SK-N-MC (cell line): Measurements from ENCODE around the gene CRAMP1.

Source experiments
- DNase-seq: peaks from one replicate; pipeline ENCODE4 v3.0.0-alpha.2; 2011; ENCODE audit warnings: low read depth, low spot score
- H3K27ac ChIP-seq: fragments of 200-600 bp; sonication (generic); 2 replicates; pipeline ENCODE4 v1.5.1; 2016; ENCODE audit warnings: mixed run types
- H3K36me3 ChIP-seq: fragments of 200-600 bp; sonication (generic); 2 replicates; pipeline ENCODE4 v1.6.1; 2017; ENCODE audit warnings: antibody characterized with exemption, low read length, mixed read lengths; ENCODE audit not compliant: insufficient read depth
- H3K4me3 ChIP-seq: fragments of 200-600 bp; sonication (generic); 2 replicates; pipeline ENCODE4 v1.5.1; 2016
- H3K9ac ChIP-seq: fragments of 200-600 bp; sonication (generic); 2 replicates; pipeline ENCODE4 v1.8.0; 2017; ENCODE audit warnings: mixed run types, mixed read lengths; ENCODE audit not compliant: insufficient read length
- H3K9me3 ChIP-seq: fragments of 200-600 bp; sonication (generic); 2 replicates; pipeline ENCODE4 v1.6.1; 2017; ENCODE audit warnings: low read depth, mild to moderate bottlenecking, antibody characterized with exemption, low read length, moderate library complexity, mixed read lengths
- EZH2 ChIP-seq: fragments of 200-600 bp; sonication (generic); IDR thresholded peaks from one replicate; pipeline ENCODE4 v1.6.1; 2017; ENCODE audit warnings: antibody characterized with exemption
- FOXP2 ChIP-seq: optimal IDR thresholded peaks from 2 replicates; pipeline ENCODE3; 2011; ENCODE audit warnings: mild to moderate bottlenecking, moderate library complexity; ENCODE audit not compliant: insufficient read depth; ENCODE audit errors: extremely low read length, control extremely low read depth
- POLR2AphosphoS5 ChIP-seq: IDR thresholded peaks from 2 replicates; pipeline ENCODE4 v1.6.1; 2012; ENCODE audit warnings: mild to moderate bottlenecking, low read depth, low read length, borderline replicate concordance

Gene CRAMP1

GRCh38 chr16:1680361-1680760 lies 68.2 kb downstream of the CRAMP1 start:
- peaks cover 17% of the 10 kb centered on the region for H3K36me3 ChIP-seq
- no peak overlapping the region for H3K9ac ChIP-seq
- peak overlapping the region; percentile 98; the same call in 1 of the 2 replicates for H3K4me3 ChIP-seq
- no peaks in the 10 kb centered on the region for H3K9me3 ChIP-seq
- no peak overlapping the region for H3K27ac ChIP-seq
- no peak for TF ChIP-seq FOXP2
- peak; percentile 29; the same call in 1 of the 2 replicates for TF ChIP-seq POLR2AphosphoS5
- DNase-seq, result no peak

GRCh38 chr16:1681032-1681431 lies 68.9 kb downstream of the CRAMP1 start:
- H3K27ac ChIP-seq, result no peak overlapping the region
- no peak for TF ChIP-seq POLR2AphosphoS5
- TF ChIP-seq EZH2, result no peak
- no peak for TF ChIP-seq FOXP2
- no peak overlapping the region for H3K4me3 ChIP-seq
- no peak overlapping the region for H3K9ac ChIP-seq
- no peak for DNase-seq
- peaks cover 22% of the 10 kb centered on the region for H3K36me3 ChIP-seq
- H3K9me3 ChIP-seq, result no peaks in the 10 kb centered on the region

- DNase-seq, result no peak
- H3K36me3 ChIP-seq, result peaks cover 86% of the 10 kb centered on the region
- H3K27ac ChIP-seq, result no peak overlapping the region; the same call in 1 of the 2 replicates
Observed at GRCh38 chr16:1687427-1688316, 75.5 kb downstream of the CRAMP1 start.

GRCh38 chr16:1688807-1689560 lies 76.8 kb downstream of the CRAMP1 start:
- Histone ChIP-seq H3K9me3 (no peaks in the 10 kb centered on the region), H3K9ac (no peak overlapping the region), H3K4me3 (no peak overlapping the region), H3K27ac (no peak overlapping the region), H3K36me3 (peaks cover 92% of the 10 kb centered on the region)
- TF ChIP-seq EZH2 (no peak), POLR2AphosphoS5 (no peak), FOXP2 (no peak)
- DNase-seq, result no peak

More at GRCh38 chr16:1687427-1688316, 75.5 kb downstream of the CRAMP1 start:
- no peak overlapping the region for H3K9ac ChIP-seq
- H3K9me3 ChIP-seq, result no peaks in the 10 kb centered on the region
- no peak for TF ChIP-seq FOXP2
- TF ChIP-seq POLR2AphosphoS5, result no peak
- no peak for TF ChIP-seq EZH2
- no peak overlapping the region for H3K4me3 ChIP-seq

GRCh38 chr16:1689853-1690252 lies 77.7 kb downstream of the CRAMP1 start:
- Histone ChIP-seq H3K27ac (no peak overlapping the region), H3K4me3 (no peak overlapping the region), H3K9me3 (no peaks in the 10 kb centered on the region), H3K9ac (no peak overlapping the region), H3K36me3 (peaks cover 96% of the 10 kb centered on the region)
- TF ChIP-seq POLR2AphosphoS5 (no peak), EZH2 (no peak), FOXP2 (no peak)
- no peak for DNase-seq

- Histone ChIP-seq H3K9me3 (no peaks in the 10 kb centered on the region), H3K27ac (no peak overlapping the region), H3K4me3 (no peak overlapping the region), H3K36me3 (peaks cover 94% of the 10 kb centered on the region), H3K9ac (no peak overlapping the region)
- TF ChIP-seq POLR2AphosphoS5 (no peak), EZH2 (no peak), FOXP2 (no peak)
- no peak for DNase-seq
Observed at GRCh38 chr16:1690810-1691209, 78.7 kb downstream of the CRAMP1 start.

GRCh38 chr16:1691276-1691675 lies 79.1 kb downstream of the CRAMP1 start:
- Histone ChIP-seq H3K9me3 (no peaks in the 10 kb centered on the region), H3K4me3 (no peak overlapping the region), H3K9ac (no peak overlapping the region), H3K36me3 (peaks cover 94% of the 10 kb centered on the region), H3K27ac (no peak overlapping the region)
- TF ChIP-seq EZH2 (no peak), FOXP2 (no peak), POLR2AphosphoS5 (no peak)
- DNase-seq, result no peak

GRCh38 chr16:1691956-1692355 lies 79.8 kb downstream of the CRAMP1 start:
- no peak overlapping the region for H3K4me3 ChIP-seq
- DNase-seq, result no peak
- no peaks in the 10 kb centered on the region for H3K9me3 ChIP-seq
- TF ChIP-seq POLR2AphosphoS5, result no peak
- no peak for TF ChIP-seq EZH2
- no peak for TF ChIP-seq FOXP2
- peaks cover 94% of the 10 kb centered on the region for H3K36me3 ChIP-seq
- H3K27ac ChIP-seq, result no peak overlapping the region
- no peak overlapping the region for H3K9ac ChIP-seq
